HG02938 (cell line): ENCODE data around the gene DDX39A.
"Not testable (repeated sequence)": the region's sequence is repeated elsewhere in the genome, so short reads cannot be mapped to it uniquely, and the experiment has no call there.

ENCODE experiments used
- ATAC-seq: cut with Tn5 transposase; IDR thresholded peaks from one replicate; pipeline ENCODE4 v1.9.1; 2021; ENCODE audit warnings: mild to moderate bottlenecking, moderate library complexity; ENCODE audit not compliant: unreplicated experiment

DDX39A gene

DNA sequence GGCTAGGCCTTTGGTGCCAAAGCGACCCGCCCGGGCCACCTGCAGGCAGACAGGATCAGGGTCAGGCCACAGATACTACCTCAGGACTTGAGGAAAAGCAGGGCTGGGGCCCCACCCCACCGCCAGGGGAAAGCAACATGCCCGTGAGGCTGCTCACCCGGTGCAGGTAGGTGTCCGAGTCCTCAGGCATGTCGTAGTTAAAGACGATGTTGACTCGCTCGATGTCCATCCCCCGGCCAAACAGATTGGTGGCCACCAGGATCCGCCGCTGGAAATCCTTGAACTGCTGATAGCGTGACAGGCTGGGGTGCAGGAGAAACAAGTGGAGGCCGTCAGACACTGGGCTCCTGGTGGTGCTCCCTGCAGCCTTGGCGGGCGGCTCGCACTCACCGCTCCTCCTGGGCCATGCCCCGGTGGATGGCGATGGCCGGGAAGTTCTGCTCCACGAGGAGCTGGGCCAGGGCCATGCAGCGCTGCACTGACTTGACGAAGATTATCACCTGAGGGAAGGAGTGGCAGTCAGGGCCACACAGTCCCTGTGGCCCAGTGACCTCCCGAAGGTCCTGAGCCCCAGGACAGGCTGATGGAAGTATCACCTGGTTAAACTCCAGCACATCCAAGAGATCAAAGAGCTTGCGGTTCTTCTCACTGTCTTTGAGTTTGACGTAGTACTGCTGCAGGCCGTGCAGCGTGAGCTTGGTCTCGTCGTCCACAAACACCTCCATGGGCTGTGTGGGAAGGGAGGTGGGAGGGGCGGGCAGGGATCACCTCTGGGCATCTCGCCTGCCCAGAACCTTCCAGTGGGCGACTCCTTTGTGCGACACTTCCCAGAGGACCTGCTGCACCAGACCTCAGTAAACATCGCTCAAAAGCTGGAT lies 9.8 kb downstream of the DDX39A start:
- no peak for ATAC-seq

DNA sequence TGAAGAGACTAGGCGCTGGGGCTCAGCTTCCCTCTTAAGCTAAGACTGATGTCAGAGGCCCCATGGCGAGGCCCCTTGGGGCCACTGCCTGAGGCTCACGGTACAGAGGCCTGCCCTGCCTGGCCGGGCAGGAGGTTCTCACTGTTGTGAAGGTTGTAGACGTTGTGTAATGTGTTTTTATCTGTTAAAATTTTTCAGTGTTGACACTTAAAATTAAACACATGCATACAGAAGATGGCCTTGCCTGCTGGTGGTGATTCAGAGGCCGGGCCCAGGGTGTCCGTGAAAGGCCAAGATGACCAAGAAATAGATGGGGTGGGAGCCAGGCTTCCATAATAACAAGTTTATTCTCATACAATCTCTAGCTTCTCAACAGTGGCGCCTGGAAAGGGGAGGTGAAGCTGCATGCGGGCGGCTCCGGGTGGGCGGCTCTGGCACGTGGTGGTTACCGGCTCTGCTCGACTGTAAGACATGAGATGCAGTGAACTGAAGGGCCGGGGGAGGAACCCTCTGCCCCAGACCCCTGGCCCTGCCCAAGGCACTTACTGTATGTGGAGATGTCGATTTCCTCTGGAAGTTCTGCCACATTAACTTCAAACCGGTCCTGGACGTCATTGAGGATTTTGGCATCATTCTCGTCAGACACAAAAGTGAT lies 10.5 kb downstream of the DDX39A start:
- ATAC-seq = no peak

DNA sequence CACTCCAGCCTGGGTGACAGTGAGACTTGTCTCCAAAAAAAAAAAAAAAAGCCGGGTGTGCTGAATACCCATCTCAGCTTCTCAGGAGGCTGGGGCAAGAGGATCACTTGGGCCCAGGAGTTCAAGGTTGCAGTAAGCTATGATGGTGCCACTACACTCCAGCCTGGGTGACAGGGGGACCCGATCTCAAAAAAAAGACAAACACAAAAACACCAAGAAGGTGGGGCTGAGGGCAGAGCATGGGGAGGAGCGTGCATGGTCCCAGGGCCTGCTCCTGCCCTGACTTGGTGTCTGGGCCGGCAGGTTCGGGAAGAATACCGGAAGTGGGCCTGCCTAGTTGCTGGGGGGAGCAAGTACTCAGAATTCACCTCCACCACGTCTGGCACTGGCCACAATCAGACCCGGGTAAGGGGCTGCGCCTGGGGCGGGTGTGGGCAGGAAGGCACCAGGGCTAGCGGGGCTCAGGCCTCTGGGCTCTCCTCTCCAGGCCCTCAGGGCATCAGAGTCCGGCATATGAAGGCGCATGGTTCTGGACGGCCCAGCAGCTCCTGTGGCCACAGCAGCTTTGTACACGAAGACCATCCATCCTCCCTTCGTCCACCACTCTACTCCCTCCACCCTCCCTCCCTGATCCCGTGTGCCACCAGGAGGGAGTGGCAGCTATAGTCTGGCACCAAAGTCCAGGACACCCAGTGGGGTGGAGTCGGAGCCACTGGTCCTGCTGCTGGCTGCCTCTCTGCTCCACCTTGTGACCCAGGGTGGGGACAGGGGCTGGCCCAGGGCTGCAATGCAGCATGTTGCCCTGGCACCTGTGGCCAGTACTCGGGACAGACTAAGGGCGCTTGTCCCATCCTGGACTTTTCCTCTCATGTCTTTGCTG lies 11.3 kb downstream of the DDX39A start:
- ATAC-seq = no peak

DNA sequence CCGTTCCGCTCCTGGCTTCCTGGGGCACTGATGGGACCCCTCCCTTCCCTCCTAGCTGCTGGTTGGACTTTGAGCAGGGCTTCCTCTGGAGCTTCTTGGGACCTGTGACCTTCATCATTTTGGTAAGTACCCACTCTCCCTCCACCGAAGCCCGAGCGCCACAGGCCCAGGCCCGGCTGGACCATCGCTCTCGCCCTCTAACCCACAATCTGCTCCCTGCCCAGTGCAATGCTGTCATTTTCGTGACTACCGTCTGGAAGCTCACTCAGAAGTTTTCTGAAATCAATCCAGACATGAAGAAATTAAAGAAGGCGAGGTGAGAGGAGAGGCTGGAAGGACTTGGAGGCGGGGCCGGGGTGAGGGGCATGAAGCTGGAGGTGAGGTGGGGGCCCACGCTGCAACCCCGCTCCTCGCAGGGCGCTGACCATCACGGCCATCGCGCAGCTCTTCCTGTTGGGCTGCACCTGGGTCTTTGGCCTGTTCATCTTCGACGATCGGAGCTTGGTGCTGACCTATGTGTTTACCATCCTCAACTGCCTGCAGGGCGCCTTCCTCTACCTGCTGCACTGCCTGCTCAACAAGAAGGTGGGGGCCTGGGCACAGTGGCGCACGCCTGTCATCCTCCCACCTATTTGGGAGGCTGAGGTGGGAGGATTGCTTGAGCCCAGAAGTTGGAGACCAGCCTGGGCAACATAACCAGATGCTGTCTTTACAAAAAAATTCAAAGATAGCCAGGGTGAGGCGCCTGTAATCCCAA lies 12.3 kb downstream of the DDX39A start:
- no peak for ATAC-seq

DNA sequence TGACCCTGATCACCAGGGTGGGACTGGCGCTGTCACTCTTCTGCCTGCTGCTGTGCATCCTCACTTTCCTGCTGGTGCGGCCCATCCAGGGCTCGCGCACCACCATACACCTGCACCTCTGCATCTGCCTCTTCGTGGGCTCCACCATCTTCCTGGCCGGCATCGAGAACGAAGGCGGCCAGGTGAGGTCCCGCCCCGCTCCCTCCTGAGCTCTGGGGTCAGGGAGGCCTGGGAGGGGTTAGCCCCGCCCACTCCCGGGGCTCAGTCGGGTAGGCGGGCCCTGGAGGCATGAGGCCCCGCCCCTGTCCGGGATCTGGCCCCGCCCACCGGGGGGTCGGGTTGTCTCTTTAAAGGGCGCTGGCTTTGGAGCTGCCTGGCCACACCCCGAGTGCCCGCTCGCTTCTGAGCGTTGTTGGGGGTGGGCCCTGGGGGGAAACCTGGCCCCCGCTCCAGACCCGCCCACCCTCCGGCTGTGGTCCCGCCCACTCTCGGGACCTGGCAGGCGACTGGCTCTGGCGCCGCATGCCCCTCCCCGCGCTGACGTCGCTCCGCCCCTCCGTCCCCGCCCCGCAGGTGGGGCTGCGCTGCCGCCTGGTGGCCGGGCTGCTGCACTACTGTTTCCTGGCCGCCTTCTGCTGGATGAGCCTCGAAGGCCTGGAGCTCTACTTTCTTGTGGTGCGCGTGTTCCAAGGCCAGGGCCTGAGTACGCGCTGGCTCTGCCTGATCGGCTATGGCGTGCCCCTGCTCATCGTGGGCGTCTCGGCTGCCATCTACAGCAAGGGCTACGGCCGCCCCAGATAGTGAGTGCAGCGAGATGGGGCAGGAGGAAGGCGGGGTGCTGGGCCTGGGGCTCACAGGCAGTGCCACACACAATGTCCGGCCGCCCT lies 13.1 kb downstream of the DDX39A start:
- ATAC-seq = no peak

DNA sequence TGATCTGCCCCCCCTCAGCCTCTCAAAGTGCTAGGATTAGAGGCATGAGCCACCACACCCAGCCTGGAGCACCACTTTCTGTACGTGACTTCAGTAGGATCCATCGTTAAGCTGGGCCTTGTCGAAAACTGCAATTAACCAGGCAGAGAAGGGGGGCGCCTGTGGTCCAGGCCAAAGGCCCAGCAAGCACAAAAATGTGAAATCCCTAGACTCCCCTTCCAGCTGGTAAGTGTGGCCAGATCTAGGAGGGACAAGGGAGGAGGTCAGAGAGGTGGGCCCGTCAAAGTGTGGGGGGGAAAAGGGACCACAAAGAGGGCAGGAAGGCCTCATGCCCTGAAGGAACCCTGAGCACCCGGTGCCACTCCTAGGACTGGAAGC lies 13.8 kb downstream of the DDX39A start:
- no peak for ATAC-seq

DNA sequence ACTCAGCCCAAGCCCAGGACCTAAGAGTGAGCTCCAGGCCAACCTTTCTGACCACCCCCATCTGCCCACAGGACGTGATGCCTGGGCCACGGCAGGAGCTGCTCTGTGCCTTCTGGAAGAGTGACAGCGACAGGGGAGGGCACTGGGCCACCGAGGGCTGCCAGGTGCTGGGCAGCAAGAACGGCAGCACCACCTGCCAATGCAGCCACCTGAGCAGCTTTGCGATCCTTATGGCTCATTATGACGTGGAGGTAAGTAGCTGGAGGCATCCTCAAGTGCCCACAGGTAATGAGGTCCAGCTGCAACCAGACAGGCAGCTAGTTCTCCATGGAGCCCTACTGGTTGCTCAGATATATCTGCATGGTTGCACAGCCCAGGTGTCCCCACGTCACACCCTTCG lies 14.8 kb downstream of the DDX39A start:
- no peak for ATAC-seq

DNA sequence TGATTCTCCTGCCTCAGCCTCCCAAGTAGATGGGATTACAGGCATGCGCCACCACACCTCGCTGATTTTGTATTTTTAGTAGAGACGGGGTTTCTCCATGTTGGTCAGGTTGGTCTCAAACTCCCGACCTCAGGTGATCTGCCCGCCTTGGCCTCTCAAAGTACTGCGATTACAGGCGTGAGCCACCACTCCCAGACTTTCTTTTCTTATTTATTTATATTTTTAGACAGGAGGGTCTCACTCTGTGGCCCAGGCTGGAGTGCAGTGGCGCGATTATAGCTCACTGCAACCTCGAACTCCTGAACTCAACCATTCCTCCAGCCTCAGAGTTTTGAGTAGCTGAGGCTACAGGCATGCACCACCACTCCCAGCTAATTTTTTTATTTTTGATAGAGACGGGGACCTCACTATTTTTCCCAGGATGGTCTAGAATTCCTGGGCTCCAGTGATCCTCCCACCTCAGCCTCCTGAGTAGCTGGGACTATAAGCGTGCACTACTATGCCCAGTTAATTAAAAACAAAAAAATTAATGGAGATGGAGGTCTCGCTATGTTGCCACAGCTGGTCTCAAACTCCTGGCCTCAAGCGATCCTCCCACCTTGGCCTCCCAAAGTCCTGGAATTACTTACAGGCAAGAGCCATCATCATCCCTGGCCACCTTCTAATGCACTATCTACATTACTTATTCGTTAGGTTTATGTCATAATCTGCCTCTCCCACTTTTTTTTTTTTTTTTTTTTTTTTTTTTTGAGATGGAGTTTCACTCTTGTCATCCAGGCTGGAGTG lies 15.8 kb downstream of the DDX39A start:
- ATAC-seq = not testable (repeated sequence)

DNA sequence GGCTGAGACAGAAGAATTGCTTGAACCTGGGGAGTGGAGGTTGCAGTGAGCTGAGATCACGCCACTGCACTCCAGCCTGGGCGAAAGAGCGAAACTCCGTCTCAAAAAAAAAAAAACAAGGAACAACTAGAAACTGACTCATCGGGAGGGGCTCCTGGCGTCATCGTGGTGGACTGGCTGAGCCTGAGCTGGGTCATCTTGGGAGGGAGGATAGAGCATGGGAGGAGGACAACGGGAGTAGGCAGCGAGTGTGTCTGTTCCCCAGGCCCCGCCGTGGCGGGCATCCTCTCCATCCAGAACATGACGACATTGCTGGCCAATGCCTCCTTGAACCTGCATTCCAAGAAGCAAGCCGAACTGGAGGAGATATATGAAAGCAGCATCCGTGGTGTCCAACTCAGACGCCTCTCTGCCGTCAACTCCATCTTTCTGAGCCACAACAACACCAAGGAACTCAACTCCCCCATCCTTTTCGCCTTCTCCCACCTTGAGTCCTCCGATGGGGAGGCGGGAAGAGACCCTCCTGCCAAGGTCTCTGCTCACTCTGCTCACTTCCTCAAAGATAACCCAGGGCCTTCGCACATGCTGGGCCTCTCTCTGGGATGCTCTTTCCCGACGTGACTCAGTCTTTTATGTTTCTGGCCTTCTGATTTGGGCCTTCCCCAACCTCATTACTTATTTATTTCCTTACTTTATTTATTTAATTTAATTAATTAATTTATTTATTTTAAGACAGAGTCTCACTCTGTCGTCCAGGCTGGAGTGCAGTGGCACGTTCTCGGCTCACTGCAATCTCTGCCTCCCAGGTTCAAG lies 16.6 kb downstream of the DDX39A start:
- no peak for ATAC-seq

DNA sequence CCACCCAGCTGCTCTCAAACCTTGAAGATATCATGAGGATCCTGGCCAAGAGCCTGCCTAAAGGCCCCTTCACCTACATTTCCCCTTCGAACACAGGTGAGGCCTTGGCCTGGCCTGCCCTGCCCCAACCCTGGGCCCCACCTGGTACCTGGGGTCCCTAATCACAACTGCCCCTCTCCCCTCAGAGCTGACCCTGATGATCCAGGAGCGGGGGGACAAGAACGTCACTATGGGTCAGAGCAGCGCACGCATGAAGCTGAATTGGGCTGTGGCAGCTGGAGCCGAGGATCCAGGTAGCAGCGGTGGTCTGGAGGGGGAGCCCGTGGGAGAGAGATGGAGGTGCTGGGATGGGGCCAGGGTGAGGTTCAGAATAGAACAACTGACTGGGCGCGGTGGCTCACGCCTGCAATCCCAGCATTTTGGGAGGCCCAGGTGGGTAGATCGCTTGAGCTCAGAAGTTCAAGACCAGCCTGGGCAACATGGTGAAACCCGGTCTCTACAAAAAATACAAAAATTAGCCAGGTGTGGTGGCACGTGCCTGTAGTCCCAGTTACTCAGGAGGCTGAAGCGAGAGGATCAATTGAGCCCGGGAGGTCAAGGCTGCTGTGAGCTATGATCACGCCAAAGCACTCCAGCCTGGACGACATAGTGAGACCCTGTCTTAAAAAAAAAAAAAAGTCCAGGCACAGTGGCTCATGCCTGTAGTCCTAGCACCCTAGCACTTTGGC lies 17.5 kb downstream of the DDX39A start:
- ATAC-seq = no peak

DNA sequence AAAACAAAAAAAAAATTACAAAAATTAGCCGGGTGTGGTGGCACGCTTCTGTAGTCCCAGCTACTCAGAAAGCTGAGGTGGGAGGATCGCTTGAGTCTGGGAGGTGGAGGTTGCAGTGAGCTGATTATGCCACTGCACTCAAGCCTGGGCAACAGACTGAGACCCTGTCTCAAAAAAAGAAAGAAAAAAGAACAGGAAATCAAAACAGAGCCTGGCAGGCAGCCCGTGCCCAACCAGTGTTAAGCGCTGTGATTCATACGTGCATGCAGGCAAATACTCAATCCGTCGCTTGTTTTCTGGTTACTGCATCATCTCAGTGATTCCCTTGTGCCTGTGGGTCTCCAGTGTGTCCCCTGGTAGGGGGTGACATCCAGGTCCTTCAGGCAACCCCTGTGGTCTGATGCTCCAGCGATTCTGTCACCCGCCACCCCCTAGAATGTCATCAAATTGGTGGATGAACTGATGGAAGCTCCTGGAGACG lies 18.1 kb downstream of the DDX39A start:
- ATAC-seq = no peak

DNA sequence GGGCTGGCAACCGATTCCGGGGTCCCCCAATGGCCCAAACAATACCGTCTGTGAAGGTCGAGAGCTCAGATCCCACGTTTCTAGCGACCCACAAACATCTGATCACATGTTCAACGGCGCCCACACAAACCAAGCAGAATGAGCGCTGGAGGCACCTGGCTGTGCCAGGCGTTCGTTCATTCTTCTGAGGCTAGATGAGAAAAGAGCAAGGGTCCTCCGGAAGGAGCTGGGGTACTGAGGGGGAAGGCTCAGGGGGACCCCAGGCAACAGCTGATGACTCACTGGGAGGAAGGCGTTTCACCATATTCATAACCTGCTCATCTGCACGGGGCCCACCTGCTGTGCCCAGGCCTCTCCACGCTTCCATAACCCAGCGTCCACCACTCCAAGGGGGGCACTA lies 22.0 kb downstream of the DDX39A start:
- not testable (repeated sequence) for ATAC-seq

DNA sequence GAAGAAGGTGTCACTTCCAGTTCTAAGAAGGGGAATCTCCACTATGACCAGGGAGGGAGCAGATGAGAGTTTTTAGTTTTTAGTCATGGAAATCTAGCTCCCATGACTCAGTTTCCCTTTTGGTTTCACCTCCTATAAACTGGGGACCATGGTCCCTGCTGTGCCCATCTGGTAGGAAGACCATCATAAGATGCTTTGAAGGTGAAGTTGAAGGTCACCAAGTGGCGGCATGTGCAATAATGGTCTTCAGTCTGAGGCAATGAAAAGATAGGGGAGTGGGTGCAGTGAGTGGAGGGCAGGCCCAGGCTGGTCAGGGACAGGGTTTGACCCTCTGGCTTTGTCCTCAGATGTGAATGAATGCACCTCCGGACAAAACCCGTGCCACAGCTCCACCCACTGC lies 22.4 kb downstream of the DDX39A start:
- ATAC-seq = not testable (repeated sequence)

DNA sequence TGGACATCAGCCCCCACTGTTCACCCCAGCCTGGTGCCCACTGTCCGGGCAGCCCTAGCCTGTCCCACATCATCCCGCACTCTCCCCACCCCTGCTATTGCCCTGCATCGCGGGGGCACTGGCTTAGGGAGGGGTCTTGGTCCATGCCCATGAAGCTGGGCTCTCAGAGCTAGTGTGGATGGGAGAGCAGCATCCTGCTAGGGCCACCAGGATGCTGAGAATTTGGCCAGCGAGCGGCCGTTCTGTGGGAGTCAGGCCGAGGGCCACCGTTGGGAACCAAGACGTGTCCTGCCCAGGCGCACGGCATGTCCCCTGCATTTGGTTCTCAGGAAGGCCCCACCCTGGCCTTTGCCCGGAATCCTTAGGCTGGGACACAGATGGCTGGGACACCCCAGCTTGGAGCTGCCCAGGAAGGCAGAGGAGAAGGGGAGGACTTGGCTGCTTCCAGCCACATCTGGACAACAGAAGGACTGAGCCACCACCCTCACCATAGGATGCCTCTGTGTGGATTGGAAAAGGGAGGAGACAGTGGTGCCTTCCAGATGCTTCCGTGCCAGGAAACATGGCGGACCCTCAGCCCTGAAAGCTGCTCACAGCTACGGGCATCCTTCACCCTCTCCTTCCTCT lies 23.3 kb downstream of the DDX39A start:
- ATAC-seq = no peak

DNA sequence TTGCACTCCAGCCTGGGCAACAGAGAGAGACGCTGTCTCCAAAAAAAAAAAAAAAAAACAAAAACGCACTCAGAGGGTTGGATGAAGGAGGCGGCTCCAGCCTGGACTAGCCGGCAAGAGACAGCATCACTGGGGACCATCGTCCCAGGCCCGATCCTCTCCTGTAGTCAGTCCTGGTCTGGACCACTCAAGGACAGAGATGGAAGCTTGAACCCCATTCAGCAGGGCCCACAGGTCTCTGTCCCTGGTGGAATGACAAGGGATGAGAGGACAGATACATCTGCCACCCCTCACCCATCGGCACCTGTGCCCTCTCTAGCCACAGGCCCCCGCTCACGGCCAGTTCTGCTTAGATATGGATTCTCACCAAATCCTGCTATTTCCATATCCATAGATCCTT lies 23.9 kb downstream of the DDX39A start:
- no peak for ATAC-seq

DNA sequence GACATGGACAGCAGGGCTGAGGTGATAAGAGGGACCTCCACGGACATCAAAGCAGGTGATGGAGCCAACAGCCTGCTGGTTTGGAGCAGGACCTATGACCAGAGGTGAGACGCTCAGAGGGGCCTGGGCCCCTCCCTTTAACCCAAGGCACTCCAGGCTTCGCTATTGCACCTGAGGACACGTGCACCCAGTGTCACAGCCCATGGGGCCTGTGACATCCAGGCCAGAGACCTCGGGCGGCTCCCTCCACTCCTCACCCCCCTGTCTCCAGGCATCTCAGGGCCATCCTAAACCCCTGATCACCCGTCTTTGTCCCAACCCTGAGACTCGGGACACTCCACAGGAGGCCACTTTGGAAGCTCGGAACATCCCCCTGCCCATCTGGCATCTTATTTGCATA lies 25.0 kb downstream of the DDX39A start:
- no peak for ATAC-seq

DNA sequence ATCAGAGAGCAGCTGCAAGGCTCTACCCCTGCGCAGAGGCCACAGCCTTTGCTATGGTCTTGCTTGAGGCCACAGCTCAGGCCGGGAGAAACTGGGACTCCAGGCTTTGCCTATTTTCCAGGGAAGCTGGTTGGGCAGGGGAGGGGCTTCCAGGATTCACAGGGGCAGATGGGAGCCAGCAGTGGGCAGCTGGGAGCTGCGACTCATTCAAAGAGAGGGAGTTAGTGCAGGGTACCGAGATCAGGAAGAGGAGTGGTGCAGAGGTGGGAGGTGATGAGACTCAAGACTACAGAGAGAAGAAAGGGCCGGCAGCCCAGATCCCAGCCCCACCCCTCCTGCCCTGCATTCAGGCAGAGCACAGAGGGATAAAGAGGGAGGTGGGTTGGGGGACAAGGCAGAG lies 25.8 kb downstream of the DDX39A start:
- no peak for ATAC-seq
